GM12878 (cell line): Measurements from ENCODE around the gene ARFRP1. TPM values are rescaled to one million over a fixed set of nuclear protein-coding genes. Genes with fewer than 3 reads are reported as not detected.

Source experiments
- ATAC-seq: fragments of 200-7000 bp; cut with Tn5 transposase; 3 replicates; pipeline ENCODE4 v1.9.1; 2020; ENCODE audit warnings: mild to moderate bottlenecking, moderate library complexity
- BruUV-seq: library from RNA; stranded (reverse); fragments of 400-500 nt; replicated peaks from 2 replicates; lab custom pipeline; 2021; lab: Mats Ljungman, UMichigan
- CTCF ChIA-PET: fragments of 300-600 bp; sonication (Branson Sonifier 250); formaldehyde crosslinking; extraction: SDS; loops from one replicate; lab custom pipeline; 2021; ENCODE audit warnings: inconsistent platforms; lab: Yijun Ruan, JAX
- POLR2A ChIA-PET: fragments of 350-600 bp; formaldehyde crosslinking; extraction: SDS; loops from one replicate; lab custom pipeline; 2021; ENCODE audit warnings: inconsistent platforms; lab: Charles Lee
- RAD21 ChIA-PET: fragments of 300-600 bp; sonication (Branson Sonifier 250); formaldehyde crosslinking; loops from one replicate; lab custom pipeline; 2023; ENCODE audit warnings: antibody characterized with exemption; ENCODE audit not compliant: unreplicated experiment; lab: Charles Lee
- SMC1A ChIA-PET: fragments of 300-600 bp; sonication (Branson Sonifier 250); formaldehyde crosslinking; loops from one replicate; lab custom pipeline; 2023; ENCODE audit not compliant: unreplicated experiment, uncharacterized antibody; lab: Charles Lee
- DNase-seq: peaks from one replicate; pipeline ENCODE4 v3.0.0-alpha.2; 2011; ENCODE audit warnings: low read depth, low spot score
- FAIRE-seq: peaks from 3 replicates; lab custom pipeline; 2011; peaks lifted over from hg19 to GRCh38; lab: Jason Lieb, UNC
- H2AFZ ChIP-seq: 2 replicates; pipeline ENCODE4 v1.6.0; 2011; ENCODE audit warnings: low read depth, low read length, control low read depth; ENCODE audit not compliant: control insufficient read depth
- H3K27ac ChIP-seq: 2 replicates; pipeline ENCODE4 v1.5.1; 2011; ENCODE audit warnings: control low read depth; ENCODE audit not compliant: control insufficient read depth, insufficient read depth
- H3K27me3 ChIP-seq, 2 experiments: replicated peaks in 1 of 2; 2 replicates each; pipeline versions ENCODE4 v1.6.0 to v1.6.1; 2011; ENCODE audit warnings: low read length in 1 of 2; ENCODE audit not compliant: control insufficient read depth in 2 of 2, insufficient read depth in 2 of 2
- H3K36me3 ChIP-seq, 2 experiments: 2 replicates each; pipeline ENCODE4 v1.5.1; 2011; ENCODE audit warnings: low read length in 1 of 2; ENCODE audit not compliant: control insufficient read depth in 2 of 2, insufficient read depth in 2 of 2
- H3K4me1 ChIP-seq: 2 replicates; pipeline ENCODE4 v1.6.1; 2011; ENCODE audit warnings: mild to moderate bottlenecking, low read length, moderate library complexity, mixed read lengths; ENCODE audit not compliant: control insufficient read depth, insufficient read depth
- H3K4me2 ChIP-seq: 2 replicates; pipeline ENCODE4 v1.6.0; 2011; ENCODE audit warnings: control low read depth; ENCODE audit not compliant: control insufficient read depth, insufficient read depth
- H3K4me3 ChIP-seq: fragments of 200-600 bp; sonication (generic); 2 replicates; pipeline ENCODE4 v1.5.1; 2016
- H3K79me2 ChIP-seq: 2 replicates; pipeline ENCODE4 v1.6.0; 2011; ENCODE audit warnings: low read length; ENCODE audit not compliant: control insufficient read depth, insufficient read depth
- H3K9ac ChIP-seq: 2 replicates; pipeline ENCODE4 v1.8.0; 2011; ENCODE audit warnings: low read length, control low read depth, mixed read lengths; ENCODE audit not compliant: control insufficient read depth, insufficient read depth
- H3K9me3 ChIP-seq: replicated peaks from 3 replicates; pipeline ENCODE4 v1.5.1; 2011; ENCODE audit warnings: mild to moderate bottlenecking, low read length; ENCODE audit not compliant: control insufficient read depth, insufficient read depth
- H4K20me1 ChIP-seq: 2 replicates; pipeline ENCODE4 v1.6.0; 2011; ENCODE audit not compliant: control insufficient read depth, insufficient read depth
- ASH2L ChIP-seq: fragments of 300-600, 200-600 bp; sonication (generic); IDR thresholded peaks from 2 replicates; pipeline ENCODE4 v1.6.1; 2017; ENCODE audit warnings: low read depth, mild to moderate bottlenecking, borderline replicate concordance
- BRCA1 ChIP-seq: IDR thresholded peaks from 2 replicates; pipeline ENCODE4 v1.6.1; 2011; ENCODE audit warnings: low read depth, low read length, improper control_type of control experiment
- POLR2A ChIP-seq: IDR thresholded peaks from 2 replicates; pipeline ENCODE4 v1.6.1; 2011; ENCODE audit warnings: low read depth, mild to moderate bottlenecking, low read length
- WGBS: methylation state at CpG from one replicate; pipeline ENCODE4 v1.1.6; 2016; ENCODE audit warnings: low lambda C conversion rate; ENCODE audit not compliant: insufficient replicate concordance, insufficient coverage; ENCODE audit errors: missing lambda C conversion rate; 5-methylcytosine and 5-hydroxymethylcytosine counted together
- in situ Hi-C: fragments of 300-500 bp; cut with MboI; formaldehyde crosslinking; loops from 9 replicates; pipeline ENCODE4 v1.14.3; 2018; ENCODE audit warnings: mixed read lengths
- intact Hi-C: fragments of 100-400 bp; cut with micrococcal nuclease; formaldehyde crosslinking; loops from one replicate; pipeline ENCODE4 v1.14.2; 2022; ENCODE audit not compliant: unreplicated experiment
- polyA plus RNA-seq, 11 experiments: library from polyadenylated mRNA; depleted of rRNA in 4 of 11; unstranded in 6 of 11; stranded (reverse) in 5 of 11; fragments of >200 nt; fragmentation: Nextera tagmentation in 4 of 11; fragmentation: Illumina TruSeq in 1 of 11; extraction: Ambion mirVana in 4 of 11; extraction: Trizol in 1 of 11; gene quantifications; 1 replicate in 1 of 11; 2 replicates in 10 of 11; pipeline versions ENCODE4 v1.2.1 to v1.2.3, GENCODE V29; 2011 to 2016; ENCODE audit warnings: inconsistent platforms in 2 of 11, missing spikeins in 2 of 11, low read depth in 1 of 11
- total RNA-seq, 4 experiments: library from RNA; depleted of rRNA in 3 of 4; stranded (reverse); fragments of >200 nt in 3 of 4; fragmentation: Illumina TruSeq in 1 of 4; extraction: Trizol in 1 of 4; gene quantifications; 2 replicates each; pipeline versions ENCODE4 v1.2.1 to v1.2.3, GENCODE V29; 2013 to 2021
- TF ChIP-seq, protein P1 (sequence below): IDR thresholded peaks from 2 replicates; pipeline ENCODE4 v1.6.1; 2011; ENCODE audit warnings: borderline replicate concordance, low read depth, mild to moderate bottlenecking, moderate library complexity, mixed read lengths, low read length; ENCODE audit not compliant: insufficient read depth; ENCODE audit errors: extremely low read length
- TF ChIP-seq, protein P2 (sequence below): fragments of 450-650 bp; conservative IDR thresholded peaks from 2 replicates; pipeline ENCODE4 v1.6.1; 2017; ENCODE audit warnings: mild to moderate bottlenecking, moderate library complexity

ARFRP1 gene
- total and polyA plus RNA-seq, 10 of the 15 experiments (the other 5 are each of a cell fraction or from before 2014, with no cell fraction given): 0.37 to 71.7 (median 34.6) TPM

DNA sequence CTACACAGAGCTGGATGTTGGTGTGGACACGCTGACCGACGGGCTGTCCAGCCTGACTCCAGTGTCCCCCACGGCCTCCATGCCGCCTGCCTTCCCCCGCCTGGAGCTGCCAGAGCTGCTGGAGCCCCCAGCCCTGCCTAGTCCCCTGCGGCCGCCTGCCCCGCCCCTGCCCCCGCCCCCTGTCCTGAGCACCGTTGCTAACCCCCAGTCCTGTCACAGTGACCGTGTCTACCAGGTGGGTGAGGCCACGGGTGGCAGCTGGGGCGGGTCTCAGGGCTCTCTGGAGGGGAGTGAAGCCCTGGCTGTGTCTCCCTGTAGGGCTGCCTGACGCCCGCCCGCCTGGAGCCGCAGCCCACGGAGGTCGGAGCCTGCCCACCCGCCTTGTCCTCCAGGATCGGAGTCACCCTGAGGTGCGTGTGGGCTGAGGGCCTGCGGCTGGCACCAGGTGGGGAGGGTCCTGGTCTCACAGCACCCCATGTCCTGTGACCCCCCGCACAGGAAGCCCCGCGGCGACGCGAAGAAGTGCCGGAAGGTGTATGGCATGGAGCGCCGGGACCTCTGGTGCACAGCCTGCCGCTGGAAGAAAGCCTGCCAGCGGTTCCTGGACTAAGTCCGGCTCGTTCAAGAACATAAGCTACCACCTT, 34.7 kb upstream of the ARFRP1 start:
- no TSS peak for BruUV-seq
- ChIA-PET POLR2A (interaction anchor here (0.8 kb wide), 1 partner anchor 34 kb away, joined by 3 read pairs; the partner anchor contains the start of genes ARFRP1 and ZGPAT), RAD21 (no interaction called here), CTCF (interaction anchor here (0.6 to 1.4 kb wide), 3 partner anchors 26 to 103 kb away, joined by 4 to 6 read pairs (median 4); no protein-coding TSS in a partner anchor), SMC1A (no interaction called here)
- peaks cover 0 to 4% of the 10 kb centered on the region in 2 experiments; a peak in 2 of 4 replicates for H3K36me3 ChIP-seq
- 93% methylated on average over 35 of the region's 37 CpGs for WGBS
- no peaks in the 10 kb centered on the region for H4K20me1 ChIP-seq
- peaks cover 12% of the 10 kb centered on the region for H3K79me2 ChIP-seq
- H3K4me3 ChIP-seq: no peak overlapping the region
- ATAC-seq: no peak
- no peak for TF ChIP-seq BRCA1
- TF ChIP-seq, protein P1, sequence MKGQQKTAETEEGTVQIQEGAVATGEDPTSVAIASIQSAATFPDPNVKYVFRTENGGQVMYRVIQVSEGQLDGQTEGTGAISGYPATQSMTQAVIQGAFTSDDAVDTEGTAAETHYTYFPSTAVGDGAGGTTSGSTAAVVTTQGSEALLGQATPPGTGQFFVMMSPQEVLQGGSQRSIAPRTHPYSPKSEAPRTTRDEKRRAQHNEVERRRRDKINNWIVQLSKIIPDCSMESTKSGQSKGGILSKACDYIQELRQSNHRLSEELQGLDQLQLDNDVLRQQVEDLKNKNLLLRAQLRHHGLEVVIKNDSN: no peak
- TF ChIP-seq, protein P2, sequence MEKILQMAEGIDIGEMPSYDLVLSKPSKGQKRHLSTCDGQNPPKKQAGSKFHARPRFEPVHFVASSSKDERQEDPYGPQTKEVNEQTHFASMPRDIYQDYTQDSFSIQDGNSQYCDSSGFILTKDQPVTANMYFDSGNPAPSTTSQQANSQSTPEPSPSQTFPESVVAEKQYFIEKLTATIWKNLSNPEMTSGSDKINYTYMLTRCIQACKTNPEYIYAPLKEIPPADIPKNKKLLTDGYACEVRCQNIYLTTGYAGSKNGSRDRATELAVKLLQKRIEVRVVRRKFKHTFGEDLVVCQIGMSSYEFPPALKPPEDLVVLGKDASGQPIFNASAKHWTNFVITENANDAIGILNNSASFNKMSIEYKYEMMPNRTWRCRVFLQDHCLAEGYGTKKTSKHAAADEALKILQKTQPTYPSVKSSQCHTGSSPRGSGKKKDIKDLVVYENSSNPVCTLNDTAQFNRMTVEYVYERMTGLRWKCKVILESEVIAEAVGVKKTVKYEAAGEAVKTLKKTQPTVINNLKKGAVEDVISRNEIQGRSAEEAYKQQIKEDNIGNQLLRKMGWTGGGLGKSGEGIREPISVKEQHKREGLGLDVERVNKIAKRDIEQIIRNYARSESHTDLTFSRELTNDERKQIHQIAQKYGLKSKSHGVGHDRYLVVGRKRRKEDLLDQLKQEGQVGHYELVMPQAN: no peak
- no peak for TF ChIP-seq ASH2L
- TF ChIP-seq POLR2A: 0 out of 2 replicates have a peak, but pooled peaks have one; percentile 20
- in situ Hi-C loops (no loop called here), intact Hi-C loops (no loop called here)
- H3K27ac ChIP-seq: no peak overlapping the region
- H2AFZ ChIP-seq: no peak overlapping the region
- DNase-seq: no peak
- no peak overlapping the region for H3K4me2 ChIP-seq
- H3K4me1 ChIP-seq: peaks cover 18% of the 10 kb centered on the region
- no peaks in the 10 kb centered on the region for H3K27me3 ChIP-seq
- FAIRE-seq: no peak
- no peaks in the 10 kb centered on the region for H3K9me3 ChIP-seq
- H3K9ac ChIP-seq: no peak overlapping the region
